Measurements from ENCODE around the gene KASH5. TPM values are rescaled to one million over a fixed set of nuclear protein-coding genes. Genes with fewer than 3 reads are reported as not detected.

KASH5 gene
- total RNA-seq, 2 donors from 2014 or later: not detected

GRCh38 chr19:49425922-49426592 lies 38.0 kb downstream of the KASH5 start:
- H3K27ac ChIP-seq: no peak overlapping the region
- no peaks in the 10 kb centered on the region for H3K36me3 ChIP-seq
- intact Hi-C loops (cut with DNase I): no loop called here
- peaks cover 8% of the 10 kb centered on the region for H3K4me1 ChIP-seq
- H3K4me3 ChIP-seq: no peak overlapping the region
- H3K9ac ChIP-seq (ENCODE audit: low read depth in 2 of 2, low read length in 2 of 2): no peak overlapping the region
- no peak for TF ChIP-seq CTCF (IDR thresholded peaks at IDR 0.05)
- DNase-seq: no peak
- no peaks in the 10 kb centered on the region for H3K9me3 ChIP-seq
- peaks cover 77% of the 10 kb centered on the region for H3K27me3 ChIP-seq

GRCh38 chr19:49427339-49427738 lies 39.3 kb downstream of the KASH5 start:
- Histone ChIP-seq H3K4me1 (peaks cover 8% of the 10 kb centered on the region), H3K9ac (ENCODE audit: low read depth in 2 of 2, low read length in 2 of 2) (no peak overlapping the region), H3K27me3 (peaks cover 72% of the 10 kb centered on the region), H3K9me3 (no peaks in the 10 kb centered on the region), H3K4me3 (no peak overlapping the region), H3K27ac (no peak overlapping the region), H3K36me3 (no peaks in the 10 kb centered on the region)
- TF ChIP-seq CTCF (IDR thresholded peaks at IDR 0.05): no peak
- DNase-seq: no peak
- intact Hi-C loops (cut with DNase I): no loop called here

- peaks cover 72% of the 10 kb centered on the region for H3K27me3 ChIP-seq
- no peak overlapping the region for H3K4me3 ChIP-seq
- H3K9me3 ChIP-seq: no peaks in the 10 kb centered on the region
- H3K27ac ChIP-seq: no peak overlapping the region
- peaks cover 4% of the 10 kb centered on the region for H3K4me1 ChIP-seq
- H3K9ac ChIP-seq (ENCODE audit: low read depth in 2 of 2, low read length in 2 of 2): no peak overlapping the region
- H3K36me3 ChIP-seq: no peaks in the 10 kb centered on the region
- TF ChIP-seq CTCF (IDR thresholded peaks at IDR 0.05): no peak
- intact Hi-C loops (cut with DNase I): no loop called here
- no peak for DNase-seq
These were observed 40.0 kb downstream of the KASH5 start for GRCh38 chr19:49427855-49428546.

- Histone ChIP-seq H3K27ac (no peak overlapping the region), H3K9ac (ENCODE audit: low read depth in 2 of 2, low read length in 2 of 2) (no peak overlapping the region), H3K9me3 (no peaks in the 10 kb centered on the region), H3K4me1 (peaks cover 4% of the 10 kb centered on the region), H3K4me3 (no peak overlapping the region), H3K36me3 (no peaks in the 10 kb centered on the region), H3K27me3 (peaks cover 72% of the 10 kb centered on the region)
- DNase-seq: no peak
- no peak for TF ChIP-seq CTCF (IDR thresholded peaks at IDR 0.05)
- intact Hi-C loops (cut with DNase I): no loop called here
These were observed 40.8 kb downstream of the KASH5 start for GRCh38 chr19:49428547-49429451.

- Histone ChIP-seq H3K4me3 (no peak overlapping the region), H3K27me3 (peaks cover 71% of the 10 kb centered on the region), H3K4me1 (peaks cover 4% of the 10 kb centered on the region), H3K27ac (no peak overlapping the region), H3K9ac (ENCODE audit: low read depth in 2 of 2, low read length in 2 of 2) (no peak overlapping the region), H3K36me3 (no peaks in the 10 kb centered on the region), H3K9me3 (no peaks in the 10 kb centered on the region)
- intact Hi-C loops (cut with DNase I): no loop called here
- TF ChIP-seq CTCF (IDR thresholded peaks at IDR 0.05): no peak
- DNase-seq: no peak
These were observed 42.2 kb downstream of the KASH5 start for GRCh38 chr19:49430172-49430677.

Measured in colonic mucosa (tissue), 4 donors.